GM18519 (cell line): ENCODE data around the gene RNF144A.
A peak's percentile ranks its signal among the peaks of the same experiment; 100 is the strongest.

Source experiments
- ATAC-seq: cut with Tn5 transposase; IDR thresholded peaks from one replicate; pipeline ENCODE4 v1.9.1; 2021; ENCODE audit warnings: mild to moderate bottlenecking, moderate library complexity; ENCODE audit not compliant: unreplicated experiment, low FRiP score

Gene RNF144A

DNA sequence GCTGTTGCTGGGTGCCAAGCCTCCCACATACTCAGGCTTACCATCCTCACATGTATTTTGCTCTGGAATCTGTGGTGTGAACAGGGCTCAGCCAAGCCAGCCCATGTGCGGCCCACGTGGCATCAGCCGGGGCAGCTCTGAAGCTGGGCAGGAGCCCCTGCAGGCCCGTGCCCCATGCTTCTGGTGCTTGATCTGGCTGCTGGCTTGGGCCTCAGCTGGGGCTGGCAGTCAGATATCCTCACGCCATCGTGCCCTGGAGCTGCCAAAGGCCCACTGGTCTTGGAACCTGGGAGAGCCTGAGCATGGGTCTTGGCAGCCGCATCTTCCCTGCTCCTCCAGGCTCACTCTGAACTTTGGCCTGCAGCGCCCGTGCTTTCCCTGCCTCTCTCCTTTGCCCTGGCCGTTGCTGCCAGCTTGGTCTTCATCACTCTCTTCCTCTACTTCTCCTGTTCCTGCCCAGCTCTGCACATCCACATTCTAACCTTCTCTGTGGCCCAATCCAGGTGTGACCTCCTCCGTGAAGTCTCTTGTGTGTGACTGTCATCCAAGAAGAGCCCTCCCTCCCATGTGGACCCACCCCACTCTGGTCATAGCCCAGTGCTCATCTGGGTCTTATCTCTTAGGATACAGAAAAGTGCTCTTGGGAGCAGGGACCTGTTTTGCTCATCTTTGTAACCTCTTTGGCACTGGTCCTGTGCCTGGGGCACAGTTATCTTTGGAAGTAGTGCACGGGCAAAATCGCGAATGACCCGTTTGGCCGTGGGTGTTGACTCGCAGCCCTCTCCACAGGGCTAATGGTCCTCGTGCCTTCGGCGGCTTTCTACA lies 116.1 kb downstream of the RNF144A start:
- ATAC-seq: no peak

DNA sequence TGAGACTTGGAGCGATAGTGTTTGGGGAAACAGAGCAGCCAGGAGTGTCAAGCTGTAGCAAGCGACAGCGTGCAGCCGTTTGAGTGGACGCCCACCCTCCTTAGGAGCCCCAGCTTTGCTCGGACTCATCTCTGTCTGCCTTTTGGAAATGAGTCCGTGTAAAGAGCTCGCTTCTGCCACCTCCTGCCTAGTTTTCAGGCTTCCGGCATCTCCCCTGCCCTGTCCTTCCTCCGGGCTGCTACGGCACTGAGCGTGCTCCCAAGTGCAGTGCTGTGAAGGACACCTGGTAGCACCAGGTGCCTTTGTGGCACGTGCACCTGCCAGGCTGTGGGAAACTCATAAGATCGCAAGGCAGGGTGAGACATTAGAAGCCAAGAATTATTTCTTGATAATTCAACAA lies 117.1 kb downstream of the RNF144A start:
- ATAC-seq: no peak

DNA sequence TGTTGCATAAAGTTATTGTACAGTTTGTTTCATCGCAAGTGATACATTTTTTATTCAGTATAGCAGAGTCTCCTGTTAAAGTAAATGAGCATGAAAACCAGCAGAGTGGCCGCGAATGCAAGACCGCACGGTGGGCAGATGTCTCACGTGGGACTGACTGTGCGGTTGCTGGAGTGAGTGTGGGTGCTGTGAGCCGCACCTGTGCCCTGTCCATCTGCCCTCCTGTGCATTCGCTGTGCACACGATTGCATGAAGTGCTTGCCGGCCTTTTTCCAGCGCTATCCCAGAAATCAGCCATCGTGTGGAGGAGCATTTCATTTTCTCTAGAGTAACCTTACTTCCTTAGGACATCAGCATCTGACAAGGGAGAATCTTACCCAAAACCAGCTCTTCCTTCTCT lies 118.7 kb downstream of the RNF144A start:
- no peak for ATAC-seq

DNA sequence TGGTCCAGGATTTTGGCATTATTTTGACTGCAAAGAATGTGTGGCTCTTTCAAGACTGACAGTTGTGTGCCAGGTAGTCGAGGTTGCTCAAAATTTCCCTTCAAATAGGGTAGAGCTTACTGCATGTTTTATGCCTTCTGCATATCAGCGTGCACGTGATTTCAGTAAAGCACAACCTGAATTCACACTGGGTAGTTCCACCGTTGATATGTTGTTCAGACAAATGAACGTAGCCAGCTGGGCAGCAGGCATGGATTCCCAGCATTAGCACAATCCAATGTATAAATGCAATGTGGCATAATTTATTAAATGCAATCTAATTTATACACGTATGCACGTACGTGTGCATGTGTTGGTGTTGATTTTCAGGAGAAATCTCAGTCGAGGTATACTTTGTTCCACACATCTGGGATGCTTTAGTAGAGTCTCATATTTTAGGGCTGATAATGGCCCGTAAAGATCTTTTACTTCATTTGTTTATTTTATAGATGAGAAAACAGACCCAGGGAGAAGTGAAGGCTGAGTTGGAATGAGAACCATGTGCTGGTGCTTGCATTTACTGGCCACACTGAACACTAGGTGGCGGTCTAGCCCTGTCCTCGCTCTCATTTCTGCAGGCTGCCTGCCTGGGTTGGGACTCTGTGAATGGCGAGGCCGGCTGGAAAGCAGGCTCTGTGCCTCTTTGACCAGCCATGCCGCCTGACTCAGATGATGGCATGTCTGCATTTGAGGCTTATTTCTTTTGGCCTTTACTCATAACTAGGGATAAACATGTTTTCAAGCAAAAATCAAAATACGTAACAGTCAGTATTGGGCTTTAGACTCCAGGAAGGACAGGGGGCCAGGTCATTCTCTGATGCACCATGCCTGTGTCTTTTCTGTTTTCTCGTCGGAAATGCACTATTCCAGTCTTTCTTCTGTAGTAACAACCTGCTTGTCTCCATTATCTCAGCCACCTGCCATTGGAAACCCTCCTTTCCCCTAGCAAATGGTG lies 120.4 kb downstream of the RNF144A start:
- ATAC-seq: peak; percentile 82

DNA sequence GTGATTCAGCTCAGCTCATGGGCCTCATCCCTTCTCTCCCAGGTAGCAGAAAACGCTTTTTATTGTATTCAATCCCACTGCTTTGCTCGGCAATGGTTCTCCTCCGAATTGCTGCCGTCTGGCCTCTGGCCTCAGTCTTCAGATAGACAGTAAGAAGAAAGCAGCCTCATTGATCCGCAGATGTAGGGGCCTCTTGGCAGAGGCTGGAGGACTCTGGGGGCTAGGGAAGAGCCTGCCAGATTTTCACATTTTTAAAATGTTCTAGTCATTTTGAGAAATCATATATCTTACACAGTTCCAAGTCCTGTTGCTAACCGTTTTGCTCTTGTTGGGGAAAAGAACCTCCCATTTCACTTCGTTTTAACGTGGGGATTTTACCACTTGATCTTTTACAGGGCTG lies 123.3 kb downstream of the RNF144A start:
- ATAC-seq: no peak

DNA sequence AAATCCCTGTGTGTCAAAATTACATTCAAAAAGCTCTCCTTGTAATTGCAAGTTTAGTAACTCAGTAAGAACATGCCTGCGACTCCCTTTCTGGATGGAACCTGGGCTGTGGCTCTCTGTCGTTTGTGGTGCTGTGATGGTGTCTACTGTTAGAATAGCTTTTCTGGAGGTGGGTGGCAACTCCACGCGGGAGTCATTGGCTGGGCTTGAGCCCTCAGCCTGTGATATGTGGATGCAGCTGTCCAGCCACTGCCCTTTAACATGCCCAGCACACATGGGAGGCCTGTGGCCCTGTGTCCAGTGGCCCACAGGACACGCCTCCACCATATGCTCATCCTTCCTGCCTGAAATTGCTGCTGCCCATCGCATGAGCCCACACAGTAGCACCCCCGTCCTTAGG lies 124.2 kb downstream of the RNF144A start:
- no peak for ATAC-seq

DNA sequence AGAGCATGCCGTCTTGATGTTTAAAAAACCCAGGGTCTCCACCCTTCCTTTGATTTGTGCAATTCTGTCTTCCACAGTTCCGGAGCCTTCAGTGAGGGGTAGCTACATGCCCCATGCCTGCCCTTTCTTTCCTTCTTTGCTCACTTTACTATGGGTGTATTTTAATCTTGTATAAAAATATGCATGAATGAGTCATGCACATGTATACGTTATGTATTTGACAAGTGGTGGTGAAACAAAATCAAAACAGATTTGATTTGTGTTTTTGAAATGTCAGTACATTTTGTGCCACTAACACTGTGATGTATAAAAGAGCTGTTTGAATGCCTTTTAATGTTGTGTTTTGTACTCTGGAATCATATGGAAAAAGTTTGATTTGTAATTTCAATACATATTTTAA lies 126.5 kb downstream of the RNF144A start:
- no peak for ATAC-seq

DNA sequence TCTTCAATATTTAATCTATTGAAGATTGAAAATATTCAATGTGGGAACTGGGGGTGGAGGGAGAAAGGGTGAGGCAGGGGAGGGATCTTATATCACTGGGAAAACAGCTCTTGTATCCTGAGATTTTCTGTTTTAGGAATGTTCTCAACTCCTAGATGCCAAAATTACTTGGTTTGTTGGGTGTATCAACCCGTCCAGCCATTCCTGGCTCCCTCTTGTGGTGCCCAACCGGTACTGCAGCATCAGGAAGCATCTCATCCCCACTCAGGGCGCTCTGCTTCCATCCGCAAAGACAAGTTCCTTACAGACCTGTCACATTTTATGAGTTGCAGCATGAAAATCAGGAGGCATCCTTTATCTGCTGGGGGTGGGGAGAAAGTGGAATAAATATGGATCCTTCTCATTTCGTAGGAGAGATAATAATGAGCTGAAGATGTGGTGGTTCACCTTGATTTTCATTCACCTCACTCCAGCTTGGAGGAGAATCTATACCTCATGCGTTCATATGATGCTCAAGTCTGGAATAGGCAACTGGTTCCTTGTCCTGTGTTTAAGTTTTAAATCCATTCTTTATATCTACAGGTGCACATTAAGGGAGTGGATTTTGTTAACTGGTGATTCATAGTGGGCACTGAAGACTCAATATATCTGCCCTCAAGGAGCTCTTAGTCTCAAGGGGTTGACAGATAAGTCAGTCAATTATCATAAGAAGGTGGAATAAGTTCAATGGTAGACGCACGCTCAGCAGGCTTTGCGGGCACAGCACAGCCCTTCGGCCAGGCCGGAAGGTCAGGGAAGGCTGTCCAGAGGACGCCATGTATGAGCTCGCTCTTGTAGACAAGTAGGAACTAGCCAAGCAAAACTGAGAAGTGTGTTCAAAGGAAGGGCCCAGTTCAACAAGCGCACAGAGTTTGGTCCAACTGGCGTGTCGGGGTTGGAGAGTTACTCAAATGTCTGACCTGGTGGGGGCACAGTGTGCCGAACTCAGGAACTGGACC lies 127.3 kb downstream of the RNF144A start:
- no peak for ATAC-seq

DNA sequence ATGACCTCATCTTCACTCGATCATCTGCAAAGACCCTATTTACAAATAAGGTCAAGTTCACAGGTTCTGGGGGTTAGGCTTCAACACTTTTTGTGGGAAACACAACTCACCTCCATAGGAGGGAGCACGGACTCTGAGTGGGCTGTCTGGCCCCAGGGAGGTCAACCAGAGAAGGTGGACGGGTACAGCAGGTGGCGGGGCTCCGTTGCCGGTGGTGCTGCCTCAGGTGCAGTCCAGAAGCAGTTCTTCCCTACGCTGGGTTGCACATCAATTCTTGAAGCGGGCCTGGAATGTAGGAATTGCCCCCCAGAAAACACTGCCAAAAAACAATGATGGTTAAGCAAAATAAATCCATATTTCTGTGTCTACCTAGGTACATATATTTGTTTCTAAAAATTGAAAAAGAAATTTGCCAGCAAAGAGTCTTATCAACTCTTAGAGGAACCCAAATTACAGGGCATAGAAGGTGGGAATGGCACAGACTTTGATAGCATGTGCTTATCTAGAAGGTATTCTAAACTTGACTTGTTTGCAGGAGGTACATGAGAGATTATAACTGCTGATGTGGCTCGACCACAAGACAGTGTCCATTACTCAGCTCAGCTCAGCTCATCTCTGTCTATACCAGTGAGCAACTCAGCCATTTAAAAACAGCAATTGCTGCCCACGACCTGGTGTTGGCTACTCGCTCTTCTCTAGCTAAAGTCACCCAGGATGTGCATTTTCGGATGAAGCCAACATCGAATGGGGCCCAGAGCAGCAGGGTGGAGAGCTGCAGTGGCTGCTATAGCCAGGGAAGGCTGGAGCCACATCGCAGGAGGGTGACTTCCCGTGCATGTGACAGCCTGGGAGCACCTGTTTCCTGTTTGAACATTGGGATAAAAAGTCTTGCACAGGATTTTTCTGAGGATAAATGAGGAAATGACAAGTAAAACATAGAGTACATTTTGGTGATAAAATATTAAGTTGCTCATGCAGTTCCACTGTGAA lies 128.7 kb downstream of the RNF144A start:
- no peak for ATAC-seq

DNA sequence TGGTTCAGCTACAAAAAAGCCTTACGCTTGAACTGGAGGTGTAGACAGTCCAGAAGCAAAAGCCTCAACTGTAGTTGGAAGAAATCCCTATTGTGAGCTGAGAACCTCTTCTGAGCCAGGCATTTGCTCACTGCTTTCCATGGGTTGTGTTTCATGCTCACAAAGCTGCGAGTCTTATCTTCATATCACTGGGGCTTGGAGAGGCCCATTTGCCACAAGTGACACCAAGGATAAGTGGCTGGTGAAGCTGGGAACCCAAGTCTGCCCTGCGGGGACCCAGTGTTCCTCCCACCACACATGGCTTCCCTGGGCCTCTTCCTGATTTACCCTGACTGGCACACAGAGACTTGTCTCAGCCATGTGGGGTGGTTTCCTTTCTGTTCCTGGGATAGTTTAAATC lies 130.4 kb downstream of the RNF144A start:
- ATAC-seq: no peak

DNA sequence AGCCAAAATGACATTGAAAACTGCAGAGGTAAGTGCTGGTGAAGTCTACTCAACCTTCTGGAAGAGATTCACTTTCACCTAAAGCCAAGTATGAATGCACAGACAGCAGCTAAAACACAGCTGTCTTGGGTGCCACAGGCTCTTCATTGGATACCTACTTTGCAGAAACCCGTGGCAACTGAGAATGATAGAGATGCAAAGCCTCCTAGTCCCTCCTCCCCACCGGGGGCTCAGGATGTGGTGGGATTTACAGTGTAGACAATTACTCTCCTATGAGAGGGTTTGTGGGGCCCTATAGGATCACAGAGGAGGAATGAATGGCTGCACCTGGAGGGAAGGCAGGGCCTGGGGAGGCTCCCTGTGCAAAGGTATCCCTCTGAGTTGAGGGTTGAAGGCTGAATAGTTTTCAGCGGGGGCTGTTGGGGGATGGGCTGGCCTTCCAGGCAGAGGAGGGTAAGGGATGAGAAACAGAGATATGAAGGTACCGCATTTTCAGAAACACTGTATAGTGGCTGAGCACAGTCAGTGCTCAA lies 131.6 kb downstream of the RNF144A start:
- no peak for ATAC-seq

DNA sequence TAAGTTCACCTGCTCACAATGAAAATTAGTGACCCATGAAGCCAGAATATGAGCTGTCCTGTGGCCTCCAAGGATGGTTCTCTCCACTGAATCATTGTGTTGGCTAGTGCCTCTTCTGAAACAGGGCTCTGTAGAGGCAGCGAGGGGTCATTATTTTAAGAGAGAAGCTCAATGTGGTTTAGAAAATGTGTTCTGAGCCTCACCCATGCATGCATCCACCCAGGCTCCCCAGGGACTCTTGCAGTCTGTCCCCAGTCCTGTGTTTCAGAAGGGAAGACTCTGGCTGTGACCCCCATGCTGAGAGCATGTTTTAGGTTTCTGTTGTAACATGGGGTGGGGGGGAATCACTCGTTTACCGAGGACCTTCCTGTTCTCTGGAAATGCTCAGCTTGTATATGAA lies 135.2 kb downstream of the RNF144A start:
- ATAC-seq: peak; percentile 85

DNA sequence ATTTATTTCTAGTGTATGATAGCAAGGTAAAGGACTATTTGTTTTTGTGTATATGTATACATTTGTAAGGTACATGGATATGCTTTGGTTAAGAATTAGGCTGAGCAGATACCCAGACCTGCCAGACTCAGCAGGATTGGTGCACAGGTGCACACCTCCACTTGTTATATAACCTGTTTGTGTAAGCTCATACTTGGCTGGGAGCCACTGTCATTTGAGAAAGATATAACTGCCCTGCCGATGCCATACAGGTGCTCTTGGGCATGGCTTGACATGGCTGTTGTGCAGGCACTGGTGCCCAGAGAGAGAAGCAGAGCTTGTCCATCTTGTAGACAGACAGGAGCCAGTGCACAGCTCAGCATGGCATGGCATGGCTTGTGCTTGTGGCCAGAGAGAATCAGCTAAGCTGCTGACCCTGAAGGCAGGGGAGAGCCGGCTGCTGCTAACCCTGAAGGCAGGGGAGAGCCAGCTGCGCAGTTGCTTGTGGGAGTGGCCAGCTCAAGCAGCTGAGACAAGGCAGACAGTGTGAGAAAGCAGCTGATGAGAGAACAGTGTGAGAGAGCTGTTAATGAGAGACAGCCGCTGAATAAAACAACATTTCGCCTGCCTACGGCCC lies 136.5 kb downstream of the RNF144A start:
- no peak for ATAC-seq

DNA sequence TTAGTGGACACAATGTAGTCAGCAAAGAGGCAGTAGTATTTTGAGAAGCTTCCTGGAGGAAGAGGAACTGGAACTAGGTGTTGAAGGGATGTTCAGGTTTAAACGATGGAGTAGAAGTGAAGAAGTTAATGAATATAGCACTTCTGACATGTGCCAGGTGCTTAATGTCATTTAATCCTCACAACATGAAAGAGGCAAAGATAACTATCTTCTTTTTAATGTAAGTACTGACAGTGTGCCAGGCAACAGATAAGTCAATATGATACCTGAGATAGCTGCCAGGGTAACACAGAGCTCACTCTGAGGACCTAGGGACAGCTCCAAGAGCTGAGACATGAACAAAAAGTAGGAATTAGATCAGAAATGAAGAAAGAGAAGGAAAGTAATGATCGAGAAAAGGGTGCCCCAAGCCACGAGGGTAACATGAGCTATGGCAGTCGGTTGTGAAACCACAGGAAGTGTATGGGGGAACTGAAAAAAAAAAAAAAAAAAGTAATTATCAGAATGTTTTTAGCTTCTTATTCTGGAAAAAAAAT lies 140.7 kb downstream of the RNF144A start:
- ATAC-seq: peak; percentile 47

DNA sequence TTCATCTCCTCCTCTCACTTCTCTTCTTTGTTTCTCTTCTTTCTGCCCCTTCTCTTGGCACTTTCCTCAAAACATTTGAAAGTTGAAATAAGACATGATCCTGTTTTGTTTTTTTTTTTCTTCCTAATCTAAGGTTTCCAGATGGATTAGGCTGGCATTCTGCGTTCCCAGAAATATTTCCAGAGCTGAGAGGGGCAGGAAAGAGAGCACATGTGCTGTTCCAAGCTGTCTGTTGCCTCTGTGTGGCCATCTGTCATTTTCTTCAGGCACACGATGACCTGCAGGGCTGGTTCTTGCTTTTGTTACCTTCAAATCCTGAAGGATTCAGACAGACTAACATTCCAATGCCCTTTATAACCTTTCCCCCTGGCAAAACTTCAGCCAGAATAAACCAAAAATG lies 142.9 kb downstream of the RNF144A start:
- ATAC-seq: no peak

DNA sequence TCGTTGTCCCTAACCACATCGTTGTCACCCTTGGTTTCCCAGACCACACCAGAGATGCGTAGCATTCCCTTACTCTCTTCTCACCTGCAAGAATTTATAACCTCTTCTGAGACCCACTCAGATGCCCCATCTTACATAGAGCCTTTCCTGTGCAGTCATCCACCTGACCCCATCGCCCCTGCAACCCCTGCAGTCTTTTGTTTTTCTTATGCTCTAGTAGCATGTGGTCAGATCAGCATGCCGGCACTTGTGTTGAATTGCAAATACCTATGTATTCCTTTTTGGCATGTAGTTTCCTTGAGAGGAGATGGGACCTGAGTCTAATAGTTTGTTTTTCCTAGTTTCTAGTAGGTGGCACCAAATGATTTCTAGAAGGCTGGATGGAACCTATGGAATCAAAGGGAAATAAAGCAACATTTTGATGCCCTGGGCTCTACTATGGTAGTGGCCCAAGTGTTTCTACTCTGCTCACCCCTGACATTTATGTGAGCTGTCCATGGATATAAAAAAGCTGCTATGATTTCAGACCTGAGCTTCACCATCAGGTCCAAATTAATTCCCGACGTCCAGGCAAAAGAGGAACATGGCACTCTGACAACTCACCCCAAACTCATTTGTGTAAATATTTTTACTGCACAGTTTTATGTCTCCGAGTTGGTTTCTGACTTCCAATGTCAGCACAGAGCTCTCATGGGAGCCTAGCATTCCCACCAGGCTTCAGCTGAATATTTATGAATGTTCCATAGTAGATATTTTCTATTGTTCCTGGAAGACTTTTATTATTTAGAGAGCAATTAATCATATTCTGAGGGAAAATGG lies 143.6 kb downstream of the RNF144A start:
- no peak for ATAC-seq

DNA sequence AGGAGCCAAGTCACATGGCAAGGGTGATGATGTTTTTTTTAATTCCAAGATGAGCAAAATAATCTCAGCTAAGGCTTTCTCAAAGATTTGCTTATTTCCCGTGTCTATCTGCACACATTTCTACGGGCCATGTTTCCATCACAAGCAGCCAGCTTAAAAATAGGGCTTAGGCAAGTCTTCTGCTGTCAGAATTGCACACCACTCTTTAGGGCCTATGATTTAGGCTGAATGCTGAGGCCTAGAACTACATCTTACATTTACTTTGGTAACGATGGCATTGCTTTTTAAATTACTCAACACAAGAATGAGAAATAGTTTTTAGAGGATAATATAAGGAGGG lies 144.2 kb downstream of the RNF144A start:
- no peak for ATAC-seq
